SIG-M5 (cell line): ENCODE measurements around the gene KXD1.
"Not testable (repeated sequence)": the region's sequence is repeated elsewhere in the genome, so short reads cannot be mapped to it uniquely, and the experiment has no call there.

Experiments
- DNase-seq: peaks from one replicate; lab custom pipeline; 2025; lab: John Stamatoyannopoulos, UW

Gene KXD1

DNA sequence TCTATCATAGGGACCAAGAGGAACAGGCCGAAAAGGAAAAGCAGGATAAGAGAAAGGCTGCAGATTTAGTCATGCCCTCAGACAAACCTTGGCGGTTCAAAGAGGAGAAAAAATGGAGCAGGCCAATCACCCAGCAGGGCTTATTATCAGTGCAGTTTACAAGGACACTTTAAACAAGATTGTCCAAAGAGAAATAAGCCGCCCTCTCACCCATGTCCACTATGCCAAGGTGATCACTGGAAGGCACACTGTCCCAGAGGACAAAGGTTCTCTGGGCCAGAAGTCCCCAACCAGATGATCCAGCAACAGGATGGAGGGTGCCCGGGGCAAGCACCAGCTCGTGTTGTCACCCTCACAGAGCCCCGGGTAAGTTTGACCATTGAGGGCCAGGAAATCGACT, 22.6 kb downstream of the KXD1 start:
- no peak for DNase-seq

- no peak for DNase-seq
These were observed 28.6 kb downstream of the KXD1 start for GRCh38 chr19:18586306-18586705.

GRCh38 chr19:18587561-18587960, 29.9 kb downstream of the KXD1 start:
- no peak for DNase-seq

GRCh38 chr19:18587962-18588610, 30.4 kb downstream of the KXD1 start:
- no peak for DNase-seq

DNA sequence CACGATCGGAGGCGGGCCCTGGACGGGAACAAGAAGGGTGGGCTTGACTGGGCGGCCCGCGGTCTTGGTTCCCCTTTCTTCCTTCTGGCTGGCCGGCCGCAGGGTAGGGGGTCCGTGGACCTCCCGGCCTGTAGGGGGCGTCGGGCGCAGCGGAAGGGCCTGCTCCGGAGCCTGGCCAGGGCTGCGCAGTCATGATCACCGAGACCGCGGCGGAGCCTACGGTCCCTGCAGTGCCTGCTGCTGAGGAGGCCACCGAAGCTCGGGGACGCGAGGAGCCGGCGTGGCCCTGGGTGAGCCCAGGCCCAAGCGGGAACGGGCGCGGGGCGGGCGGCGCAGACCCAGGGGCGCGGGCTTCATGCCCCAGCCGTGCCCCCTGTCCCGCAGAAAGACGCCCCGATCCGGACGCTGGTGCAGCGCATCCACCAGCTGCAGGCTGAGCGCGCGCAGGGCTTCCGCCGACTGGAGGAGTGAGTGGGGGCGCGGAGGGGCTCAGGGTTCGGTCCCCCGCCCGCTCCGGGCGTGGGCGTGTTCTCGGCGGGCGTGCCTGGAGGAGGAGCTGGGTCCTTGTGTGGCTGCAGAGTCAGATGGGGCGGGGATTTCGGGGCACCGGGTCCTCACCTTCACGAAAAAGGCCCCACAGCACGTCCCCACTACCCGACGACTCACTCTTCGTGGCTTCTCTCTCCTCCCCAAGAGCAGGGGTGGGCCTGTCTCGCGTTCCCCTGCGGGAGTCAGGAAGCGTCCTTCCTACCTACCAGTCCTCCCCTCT, 31.1 kb downstream of the KXD1 start, which contains the start of gene REX1BD:
Gene REX1BD (plus strand): TSS at position 188 of the 769 bp plus-strand sequence. CDS start 4 bp downstream, at position 192.
- peak; percentile 30 for DNase-seq

- no peak for DNase-seq
These were observed 32.0 kb downstream of the KXD1 start for GRCh38 chr19:18589380-18590272.

DNA sequence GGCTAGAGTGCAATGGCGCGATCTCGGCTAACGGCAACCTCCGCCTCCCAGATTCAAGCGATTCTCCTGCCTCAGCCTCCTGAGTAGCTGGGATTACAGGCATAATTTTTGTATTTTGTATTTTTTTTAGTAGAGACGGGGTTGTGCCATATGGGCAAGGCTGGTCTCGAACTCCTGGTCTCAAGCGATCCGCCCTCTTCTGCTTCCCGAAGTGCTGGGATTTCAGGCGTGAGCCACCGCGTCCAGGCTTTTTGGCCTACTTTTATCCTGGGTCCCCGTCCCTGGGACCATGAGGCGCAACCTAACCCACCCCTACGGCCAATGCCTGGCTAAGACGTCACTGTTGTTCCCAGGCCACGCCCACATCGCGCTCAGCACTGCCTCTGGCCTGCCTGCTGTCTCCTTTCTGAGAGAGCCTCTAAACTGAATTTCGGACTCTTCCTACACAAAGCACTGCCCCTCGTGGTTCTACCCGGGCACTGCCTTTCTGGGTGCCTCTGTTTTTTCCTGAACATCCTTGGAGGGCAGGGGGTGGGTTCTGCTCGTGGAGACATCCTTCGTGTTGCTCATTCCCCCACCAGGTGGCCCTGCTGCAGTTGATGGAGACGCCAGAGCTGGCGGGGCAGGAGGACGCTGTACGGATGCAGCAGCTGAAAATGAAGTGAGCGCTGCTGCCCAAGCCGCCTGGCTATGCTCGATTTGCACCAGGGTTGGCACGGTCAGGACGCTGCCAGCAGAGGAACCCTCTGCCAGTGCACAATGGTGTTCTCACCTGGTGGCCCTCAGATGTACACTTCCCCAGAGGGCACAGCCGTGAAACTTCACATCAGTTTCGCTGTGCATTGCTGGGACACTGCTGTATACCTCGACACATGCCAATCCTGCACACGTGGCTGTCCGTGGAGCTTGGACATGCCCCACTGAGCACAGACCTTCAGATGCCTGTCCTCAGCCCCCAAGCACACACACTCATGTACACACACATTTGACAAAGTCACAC, 32.9 kb downstream of the KXD1 start:
- peak; percentile 29 for DNase-seq

- DNase-seq: no peak
These were observed 34.2 kb downstream of the KXD1 start for GRCh38 chr19:18591735-18592385.

- not testable (repeated sequence) for DNase-seq
These were observed 35.1 kb downstream of the KXD1 start for GRCh38 chr19:18592732-18593131.

DNA sequence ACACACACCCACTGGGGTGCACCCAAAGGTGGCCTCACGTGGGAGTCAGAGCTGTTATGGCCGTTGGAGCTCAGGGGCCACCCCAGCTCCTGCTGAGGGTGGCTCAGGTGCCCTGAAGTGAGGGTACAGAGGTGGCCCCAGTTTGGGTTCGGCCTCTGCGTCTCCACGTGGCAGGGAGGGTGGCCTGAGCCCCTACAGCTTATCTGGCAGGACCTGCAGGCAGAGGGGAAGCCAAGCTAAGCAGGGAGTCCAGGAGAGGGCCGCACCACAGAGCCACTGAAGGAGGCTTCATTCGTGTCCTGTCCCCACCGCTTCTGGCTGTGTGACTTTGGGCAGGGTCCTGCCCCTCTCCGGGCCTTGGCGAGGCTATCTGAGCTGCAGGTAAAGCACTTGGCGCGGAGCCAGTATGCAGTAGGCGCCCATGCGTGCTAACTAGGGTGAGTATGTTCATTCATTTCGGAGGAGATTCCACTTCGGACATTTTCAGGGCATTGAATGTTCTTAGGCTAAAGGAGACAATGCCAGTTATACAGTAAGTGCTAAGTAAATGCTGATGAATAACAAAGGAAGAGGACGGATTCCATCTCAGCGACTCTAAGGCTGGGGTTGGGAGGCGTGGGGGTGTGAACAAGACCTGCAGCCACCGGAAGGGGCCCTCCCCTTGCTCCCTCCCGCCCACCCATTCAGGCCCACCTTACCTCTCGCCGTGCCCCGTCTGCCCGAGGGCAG, 35.9 kb downstream of the KXD1 start:
- no peak for DNase-seq

DNA sequence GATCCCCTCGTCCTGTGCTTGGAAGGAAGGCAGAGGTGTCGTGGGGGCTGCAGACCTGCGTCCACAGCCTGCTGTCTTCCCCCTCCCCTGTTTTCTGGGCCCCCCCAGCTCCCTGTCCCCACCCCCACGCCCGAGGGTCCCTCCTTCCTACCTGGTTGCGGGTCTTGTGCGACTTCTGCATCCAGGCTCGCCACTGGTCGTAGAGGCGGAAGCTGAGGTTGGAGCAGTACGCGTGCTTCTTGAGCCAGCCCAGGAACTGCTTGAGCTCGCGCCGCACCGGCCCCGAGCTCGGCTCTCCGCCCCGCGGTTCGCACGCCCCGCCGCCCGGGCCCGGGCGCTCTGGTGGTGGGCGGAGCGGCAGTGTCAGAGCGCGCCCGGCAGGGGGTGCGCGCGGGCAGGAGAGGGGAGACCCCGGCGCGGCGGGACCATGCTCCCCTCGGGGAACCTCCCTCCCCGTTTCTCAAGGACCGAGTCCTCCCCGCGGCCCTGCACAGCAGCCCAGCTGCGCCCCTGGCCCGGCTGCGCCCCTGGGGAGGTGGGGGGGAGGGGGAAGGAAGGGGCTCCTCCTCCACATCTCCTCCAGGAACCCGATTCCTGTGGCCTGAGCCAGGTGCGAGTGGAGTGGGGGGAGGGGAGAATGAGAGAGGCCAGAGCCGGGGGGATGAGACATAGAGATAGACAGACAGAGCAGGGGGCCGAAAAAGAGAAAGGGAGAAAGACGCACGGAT, 36.6 kb downstream of the KXD1 start:
- DNase-seq: no peak

DNA sequence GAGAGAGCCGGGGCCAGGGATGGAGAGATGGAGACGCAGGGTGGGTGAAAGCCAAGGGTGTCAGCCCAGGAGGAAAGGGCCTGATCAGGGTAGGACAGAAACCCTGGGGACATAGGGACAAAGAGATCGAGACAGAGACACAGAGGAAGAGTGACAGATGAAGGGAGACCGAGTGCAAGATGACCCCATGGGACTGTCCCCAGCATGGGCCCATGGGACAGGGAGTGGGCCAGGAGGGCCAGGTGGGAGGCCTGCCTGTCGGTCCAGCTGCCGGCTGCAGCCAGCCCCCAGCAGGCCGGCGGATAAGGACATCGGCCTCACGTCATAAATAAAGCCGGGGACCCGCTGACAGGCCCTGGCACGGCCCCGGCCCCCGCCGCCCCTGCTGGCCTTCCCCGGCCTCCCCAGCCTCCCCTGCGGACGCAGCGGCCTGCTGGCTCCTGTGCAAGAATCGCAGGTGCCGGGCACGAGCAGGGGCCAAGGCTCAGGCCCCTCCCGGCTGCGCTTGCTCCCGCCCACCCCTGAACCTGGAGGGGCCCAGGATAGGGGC, 37.2 kb downstream of the KXD1 start:
- no peak for DNase-seq

DNA sequence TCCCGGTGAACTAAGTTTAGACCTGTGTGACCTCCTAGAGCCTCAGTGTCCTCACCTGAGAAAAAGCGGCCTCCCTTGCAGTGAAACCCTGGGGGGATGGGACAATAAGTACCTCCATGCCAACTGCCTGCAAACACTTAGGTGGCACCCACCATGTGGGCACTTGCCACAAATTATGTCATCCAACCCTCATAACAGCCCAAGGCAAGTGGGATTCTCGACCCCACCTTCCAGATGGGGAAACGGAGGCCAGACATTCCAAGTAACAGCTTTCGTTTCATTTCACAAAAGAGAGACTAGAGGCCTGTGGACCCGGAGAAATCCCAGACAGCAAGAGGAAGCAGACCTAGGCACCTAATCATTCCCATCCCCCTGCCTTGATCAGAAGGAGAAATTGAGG, 37.8 kb downstream of the KXD1 start:
- DNase-seq: no peak

DNA sequence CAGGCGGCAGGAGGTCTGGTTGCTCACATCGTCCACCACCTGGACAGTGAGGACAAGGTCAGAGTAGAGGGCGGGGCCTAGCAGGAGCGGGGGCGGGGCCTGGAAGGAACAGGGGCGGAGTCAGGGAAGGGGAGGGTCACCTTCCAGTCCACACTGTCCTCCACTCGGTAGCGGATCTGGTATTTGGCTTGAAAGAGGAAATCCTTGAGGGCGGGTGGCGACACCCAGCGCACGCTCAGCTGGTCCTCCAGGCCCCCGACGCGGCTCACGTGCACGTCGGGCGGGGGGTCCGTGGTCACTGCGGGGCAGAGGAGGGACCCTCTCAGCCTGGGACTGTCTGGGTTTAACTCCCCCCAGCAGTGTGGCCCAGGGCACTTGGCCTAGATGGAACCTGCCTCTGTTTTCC, 39.1 kb downstream of the KXD1 start:
- DNase-seq: no peak

GRCh38 chr19:18597809-18598660, 40.4 kb downstream of the KXD1 start:
- DNase-seq: no peak

GRCh38 chr19:18599485-18599884, 41.8 kb downstream of the KXD1 start:
- no peak for DNase-seq

- DNase-seq: not testable (repeated sequence)
These were observed 43.2 kb downstream of the KXD1 start for GRCh38 chr19:18600692-18601397.
